ENCODE data around the gene TMEM245.

The TMEM245 gene

DNA sequence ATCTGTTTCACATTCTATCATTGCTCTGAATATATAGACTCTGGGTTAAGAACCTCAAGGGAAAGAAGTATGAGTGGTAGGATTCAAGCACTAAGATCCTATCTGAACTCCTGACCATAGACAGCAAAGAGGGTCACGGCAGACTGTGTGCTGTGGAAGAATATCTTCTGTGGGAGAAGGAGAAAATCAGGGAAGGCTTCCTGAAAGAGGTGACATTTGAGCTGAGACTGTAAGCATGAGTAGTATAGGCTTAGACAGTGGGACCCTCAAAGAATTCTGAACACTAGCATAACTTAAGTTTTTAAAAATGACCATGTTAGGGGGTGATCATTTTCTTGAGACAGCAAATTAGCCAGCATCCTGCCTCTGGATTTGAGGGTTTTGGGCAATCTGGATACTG is 43.4 kb upstream of the TMEM245 start:
- Histone ChIP-seq H3K27ac (ENCODE audit: low read depth, low read length) (no peak overlapping the region), H3F3A (ENCODE audit: control insufficient read depth, insufficient read depth) (no peaks in the 10 kb centered on the region), H3K9me2 (replicated peaks; ENCODE audit: control insufficient read depth, low read length) (no peaks in the 10 kb centered on the region), H3K9me3 (ENCODE audit: control insufficient read depth, insufficient read depth, low read length) (no peaks in the 10 kb centered on the region), H3K4me3 (ENCODE audit: low read length) (no peak overlapping the region), H3K4me2 (ENCODE audit: low read length) (no peak overlapping the region), H3K4me1 (ENCODE audit: control insufficient read depth, low read length) (peaks cover 6% of the 10 kb centered on the region), H3K79me2 (ENCODE audit: control insufficient read depth, low read length) (no peaks in the 10 kb centered on the region), H4K20me1 (ENCODE audit: control insufficient read depth, insufficient read depth, low read depth, low read length) (no peaks in the 10 kb centered on the region), H3K27me3 (ENCODE audit: control insufficient read depth, low read length) (no peaks in the 10 kb centered on the region; the same call in 1 of the 2 replicates), H3K36me3 (ENCODE audit: control insufficient read depth, low read length) (no peaks in the 10 kb centered on the region)
- TF ChIP-seq EZH2phosphoT487 (IDR thresholded peaks at IDR 0.05; ENCODE audit: borderline replicate concordance, low read length) (no peak), CTCF (IDR thresholded peaks at IDR 0.05; ENCODE audit: low read depth, low read length, poor library complexity, severe bottlenecking) (no peak)

DNA sequence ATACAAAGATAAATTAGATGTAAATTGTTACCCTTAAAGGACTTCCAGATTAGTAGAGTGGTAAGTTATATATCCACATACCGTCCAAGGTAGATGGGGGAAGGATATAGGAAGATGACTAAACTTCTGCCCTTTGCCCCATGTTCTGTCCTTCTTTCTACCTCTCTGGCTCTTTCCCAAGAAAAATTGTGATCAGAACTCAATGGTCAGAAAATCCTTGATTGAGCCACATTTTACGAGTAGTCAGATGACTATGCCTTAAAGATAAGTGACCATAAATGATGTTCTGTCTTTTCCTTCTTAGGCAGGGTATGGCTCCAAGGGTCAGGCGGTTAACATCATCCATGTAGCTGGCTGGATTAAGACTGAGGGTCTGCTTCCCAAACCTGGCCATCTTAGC is 42.9 kb upstream of the TMEM245 start:
- Histone ChIP-seq H4K20me1 (ENCODE audit: control insufficient read depth, insufficient read depth, low read depth, low read length) (no peaks in the 10 kb centered on the region), H3K4me2 (ENCODE audit: low read length) (no peak overlapping the region), H3K4me3 (ENCODE audit: low read length) (no peak overlapping the region), H3F3A (ENCODE audit: control insufficient read depth, insufficient read depth) (no peaks in the 10 kb centered on the region), H3K79me2 (ENCODE audit: control insufficient read depth, low read length) (no peaks in the 10 kb centered on the region), H3K36me3 (ENCODE audit: control insufficient read depth, low read length) (no peaks in the 10 kb centered on the region), H3K27me3 (ENCODE audit: control insufficient read depth, low read length) (no peaks in the 10 kb centered on the region; the same call in 1 of the 2 replicates), H3K4me1 (ENCODE audit: control insufficient read depth, low read length) (peaks cover 6% of the 10 kb centered on the region), H3K9me3 (ENCODE audit: control insufficient read depth, insufficient read depth, low read length) (no peaks in the 10 kb centered on the region), H3K27ac (ENCODE audit: low read depth, low read length) (no peak overlapping the region), H3K9me2 (replicated peaks; ENCODE audit: control insufficient read depth, low read length) (no peaks in the 10 kb centered on the region)
- TF ChIP-seq CTCF (IDR thresholded peaks at IDR 0.05; ENCODE audit: low read depth, low read length, poor library complexity, severe bottlenecking) (no peak), EZH2phosphoT487 (IDR thresholded peaks at IDR 0.05; ENCODE audit: borderline replicate concordance, low read length) (no peak)

GRCh38 chr9:109161471-109161870 is 41.7 kb upstream of the TMEM245 start:
- H3K36me3 ChIP-seq (ENCODE audit: control insufficient read depth, low read length), result no peaks in the 10 kb centered on the region
- H3F3A ChIP-seq (ENCODE audit: control insufficient read depth, insufficient read depth), result no peaks in the 10 kb centered on the region
- H3K4me3 ChIP-seq (ENCODE audit: low read length), result no peak overlapping the region
- no peaks in the 10 kb centered on the region for H3K79me2 ChIP-seq (ENCODE audit: control insufficient read depth, low read length)
- no peaks in the 10 kb centered on the region; the same call in 1 of the 2 replicates for H3K27me3 ChIP-seq (ENCODE audit: control insufficient read depth, low read length)
- no peaks in the 10 kb centered on the region for H3K9me3 ChIP-seq (ENCODE audit: control insufficient read depth, insufficient read depth, low read length)
- no peak overlapping the region for H3K27ac ChIP-seq (ENCODE audit: low read depth, low read length)
- no peak overlapping the region for H3K4me2 ChIP-seq (ENCODE audit: low read length)
- peaks cover 6% of the 10 kb centered on the region for H3K4me1 ChIP-seq (ENCODE audit: control insufficient read depth, low read length)
- H4K20me1 ChIP-seq (ENCODE audit: control insufficient read depth, insufficient read depth, low read depth, low read length), result no peaks in the 10 kb centered on the region
- no peaks in the 10 kb centered on the region for H3K9me2 ChIP-seq (replicated peaks; ENCODE audit: control insufficient read depth, low read length)
- TF ChIP-seq EZH2phosphoT487 (IDR thresholded peaks at IDR 0.05; ENCODE audit: borderline replicate concordance, low read length) (no peak), CTCF (IDR thresholded peaks at IDR 0.05; ENCODE audit: low read depth, low read length, poor library complexity, severe bottlenecking) (no peak)

Measured in DOHH2 (cell line).